Measurements from ENCODE around the gene KIF5C. TPM values are rescaled to one million over a fixed set of nuclear protein-coding genes. Genes with fewer than 3 reads are reported as not detected.

Gene KIF5C
- total RNA-seq, 1 donor = 0.36 TPM

- no peak for DNase-seq (ENCODE audit: insufficient read length, low spot score, missing footprints)
- TF ChIP-seq CTCF (IDR thresholded peaks at IDR 0.05; ENCODE audit: extremely low read depth, low read depth, low read length) = no peak
- Histone ChIP-seq H3K79me2 (ENCODE audit: insufficient read depth, low read length) (no peaks in the 10 kb centered on the region), H3K9me3 (ENCODE audit: low read depth, low read length) (no peaks in the 10 kb centered on the region), H3K36me3 (ENCODE audit: insufficient read depth, low read length) (no peaks in the 10 kb centered on the region), H3K4me2 (ENCODE audit: insufficient read depth, low read length) (no peak overlapping the region), H3K4me3 (ENCODE audit: insufficient read depth, low read length) (no peak overlapping the region), H2AFZ (ENCODE audit: low read length) (no peak overlapping the region), H3K4me1 (ENCODE audit: insufficient read depth, low read length) (no peaks in the 10 kb centered on the region), H4K20me1 (ENCODE audit: insufficient read depth, low read length) (no peaks in the 10 kb centered on the region), H3K27me3 (ENCODE audit: insufficient read depth, low read length) (no peaks in the 10 kb centered on the region), H3K27ac (ENCODE audit: low read depth, low read length) (no peak overlapping the region)
Measured at GRCh38 chr2:148947299-148947698, 72.3 kb downstream of the KIF5C start.

- Histone ChIP-seq H3K36me3 (ENCODE audit: insufficient read depth, low read length) (no peaks in the 10 kb centered on the region), H3K27me3 (ENCODE audit: insufficient read depth, low read length) (no peaks in the 10 kb centered on the region), H3K9me3 (ENCODE audit: low read depth, low read length) (no peaks in the 10 kb centered on the region), H3K4me2 (ENCODE audit: insufficient read depth, low read length) (no peak overlapping the region), H3K27ac (ENCODE audit: low read depth, low read length) (no peak overlapping the region), H3K4me3 (ENCODE audit: insufficient read depth, low read length) (no peak overlapping the region), H3K4me1 (ENCODE audit: insufficient read depth, low read length) (no peaks in the 10 kb centered on the region), H4K20me1 (ENCODE audit: insufficient read depth, low read length) (no peaks in the 10 kb centered on the region), H2AFZ (ENCODE audit: low read length) (no peak overlapping the region), H3K79me2 (ENCODE audit: insufficient read depth, low read length) (no peaks in the 10 kb centered on the region)
- TF ChIP-seq CTCF (IDR thresholded peaks at IDR 0.05; ENCODE audit: extremely low read depth, low read depth, low read length) = no peak
- DNase-seq (ENCODE audit: insufficient read length, low spot score, missing footprints) = no peak
Measured at GRCh38 chr2:148948868-148949267, 73.8 kb downstream of the KIF5C start.

- H4K20me1 ChIP-seq (ENCODE audit: insufficient read depth, low read length) = no peaks in the 10 kb centered on the region
- no peak overlapping the region for H3K4me3 ChIP-seq (ENCODE audit: insufficient read depth, low read length)
- no peak overlapping the region for H3K27ac ChIP-seq (ENCODE audit: low read depth, low read length)
- no peak for DNase-seq (ENCODE audit: insufficient read length, low spot score, missing footprints)
- TF ChIP-seq CTCF (IDR thresholded peaks at IDR 0.05; ENCODE audit: extremely low read depth, low read depth, low read length) = no peak
- H3K4me2 ChIP-seq (ENCODE audit: insufficient read depth, low read length) = no peak overlapping the region
- H3K36me3 ChIP-seq (ENCODE audit: insufficient read depth, low read length) = no peaks in the 10 kb centered on the region
- H3K27me3 ChIP-seq (ENCODE audit: insufficient read depth, low read length) = no peaks in the 10 kb centered on the region
- no peaks in the 10 kb centered on the region for H3K9me3 ChIP-seq (ENCODE audit: low read depth, low read length)
- no peak overlapping the region for H2AFZ ChIP-seq (ENCODE audit: low read length)
- H3K4me1 ChIP-seq (ENCODE audit: insufficient read depth, low read length) = no peaks in the 10 kb centered on the region
- H3K79me2 ChIP-seq (ENCODE audit: insufficient read depth, low read length) = no peaks in the 10 kb centered on the region
Measured at GRCh38 chr2:148949348-148949747, 74.3 kb downstream of the KIF5C start.

GRCh38 chr2:148952621-148953020, 77.6 kb downstream of the KIF5C start:
- H3K36me3 ChIP-seq (ENCODE audit: insufficient read depth, low read length) = no peaks in the 10 kb centered on the region
- no peaks in the 10 kb centered on the region for H3K4me1 ChIP-seq (ENCODE audit: insufficient read depth, low read length)
- DNase-seq (ENCODE audit: insufficient read length, low spot score, missing footprints) = no peak
- H2AFZ ChIP-seq (ENCODE audit: low read length) = no peak overlapping the region
- no peak for TF ChIP-seq CTCF (IDR thresholded peaks at IDR 0.05; ENCODE audit: extremely low read depth, low read depth, low read length)
- no peaks in the 10 kb centered on the region for H3K79me2 ChIP-seq (ENCODE audit: insufficient read depth, low read length)
- H3K27me3 ChIP-seq (ENCODE audit: insufficient read depth, low read length) = no peaks in the 10 kb centered on the region
- H3K4me3 ChIP-seq (ENCODE audit: insufficient read depth, low read length) = no peak overlapping the region
- no peaks in the 10 kb centered on the region for H4K20me1 ChIP-seq (ENCODE audit: insufficient read depth, low read length)
- no peaks in the 10 kb centered on the region for H3K9me3 ChIP-seq (ENCODE audit: low read depth, low read length)
- H3K4me2 ChIP-seq (ENCODE audit: insufficient read depth, low read length) = no peak overlapping the region
- H3K27ac ChIP-seq (ENCODE audit: low read depth, low read length) = no peak overlapping the region
